GM15510 (cell line): Measurements from ENCODE around the gene DHX40.

Experiments used
- POLR2A ChIP-seq: IDR thresholded peaks from 3 replicates; pipeline ENCODE4 v1.6.1; 2011; ENCODE audit warnings: borderline replicate concordance; ENCODE audit not compliant: insufficient read length; ENCODE audit errors: extremely low read depth

The DHX40 gene

GRCh38 chr17:59641799-59642484, 76.5 kb downstream of the DHX40 start:
- no peak for TF ChIP-seq POLR2A

DNA sequence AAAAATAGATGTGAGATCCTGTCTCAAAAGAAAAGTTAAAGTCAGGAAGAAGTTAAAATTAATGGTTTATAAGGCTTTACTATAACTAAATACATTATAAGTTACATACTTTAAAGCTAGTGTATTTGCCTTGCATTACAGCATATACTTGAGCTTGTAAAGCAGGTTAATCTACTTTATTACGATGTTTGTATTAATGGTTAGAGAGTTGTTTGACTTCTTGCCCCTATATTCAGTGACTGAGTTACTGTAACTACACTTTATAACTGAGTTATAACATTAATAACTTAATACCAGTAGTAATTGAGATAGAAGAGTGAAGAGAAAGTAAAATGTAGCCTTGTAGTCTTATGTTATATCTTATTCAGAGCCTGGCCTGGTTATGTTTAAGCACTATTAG, 77.2 kb downstream of the DHX40 start:
- TF ChIP-seq POLR2A, result no peak

DNA sequence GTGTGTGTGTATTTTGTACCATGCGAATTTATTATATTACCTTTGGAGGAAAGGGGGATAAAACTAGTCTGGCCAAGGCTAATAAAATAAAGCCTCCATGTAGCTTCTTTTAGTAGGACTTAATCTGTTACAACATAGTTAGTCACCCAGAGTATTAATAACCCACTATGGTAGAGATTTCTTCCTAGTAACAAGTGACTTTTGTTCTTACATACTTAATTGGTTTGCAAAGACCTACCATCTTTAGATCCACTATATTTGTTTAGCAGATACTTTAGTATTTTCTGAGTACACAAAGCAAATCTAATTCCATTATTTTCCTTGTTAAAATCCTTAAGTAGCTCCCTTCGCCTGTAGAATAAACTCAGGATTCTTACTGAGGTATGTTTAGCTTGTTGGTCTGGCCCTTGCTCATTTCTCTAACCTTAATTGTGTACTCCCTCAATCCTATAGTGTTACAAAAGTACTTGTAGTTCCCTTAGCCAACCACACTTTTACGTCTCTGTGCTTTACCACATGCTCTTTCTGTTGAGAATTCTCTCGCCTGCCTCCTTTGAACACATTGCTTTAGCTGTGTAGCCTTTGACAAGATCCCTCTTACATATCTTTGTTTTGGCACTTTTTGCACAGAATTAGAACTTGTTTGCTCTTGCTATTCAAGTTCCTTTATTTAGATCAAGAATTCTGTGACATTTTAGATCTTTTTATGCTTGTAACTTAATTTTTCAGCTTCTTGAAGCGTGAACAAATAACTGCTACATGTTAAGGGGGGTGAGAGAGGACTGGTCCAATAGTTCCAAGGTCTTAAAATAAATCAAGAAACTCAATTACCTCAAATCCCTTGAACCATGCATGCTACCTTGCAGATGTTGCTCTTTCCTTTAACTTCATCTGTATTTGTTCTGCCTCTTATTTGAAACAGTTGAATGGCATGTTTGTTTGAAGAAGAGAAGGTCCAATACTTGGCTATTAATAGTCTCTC, 78.0 kb downstream of the DHX40 start:
- TF ChIP-seq POLR2A, result no peak

GRCh38 chr17:59647288-59647687, 81.9 kb downstream of the DHX40 start:
- no peak for TF ChIP-seq POLR2A

DNA sequence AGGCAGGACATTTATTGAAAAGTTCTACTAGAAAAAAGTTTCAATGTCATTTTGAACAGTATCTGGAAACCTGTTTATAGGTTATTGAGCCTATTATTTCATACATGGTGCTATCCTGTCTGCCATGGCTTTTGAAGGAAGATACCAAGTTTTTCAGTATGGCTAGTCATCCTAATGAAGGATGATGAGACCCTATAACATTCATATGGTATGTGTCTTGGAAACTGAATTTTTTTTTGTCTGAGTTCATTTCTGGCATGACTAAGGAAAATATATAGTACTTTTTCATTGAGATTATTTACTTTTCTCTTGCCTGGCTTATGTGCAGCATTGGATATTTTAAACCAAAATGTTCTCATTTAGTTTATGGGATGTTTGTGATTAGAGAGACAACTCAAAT, 84.5 kb downstream of the DHX40 start:
- no peak for TF ChIP-seq POLR2A

- no peak for TF ChIP-seq POLR2A
These were observed 85.2 kb downstream of the DHX40 start for GRCh38 chr17:59650642-59651041.

DNA sequence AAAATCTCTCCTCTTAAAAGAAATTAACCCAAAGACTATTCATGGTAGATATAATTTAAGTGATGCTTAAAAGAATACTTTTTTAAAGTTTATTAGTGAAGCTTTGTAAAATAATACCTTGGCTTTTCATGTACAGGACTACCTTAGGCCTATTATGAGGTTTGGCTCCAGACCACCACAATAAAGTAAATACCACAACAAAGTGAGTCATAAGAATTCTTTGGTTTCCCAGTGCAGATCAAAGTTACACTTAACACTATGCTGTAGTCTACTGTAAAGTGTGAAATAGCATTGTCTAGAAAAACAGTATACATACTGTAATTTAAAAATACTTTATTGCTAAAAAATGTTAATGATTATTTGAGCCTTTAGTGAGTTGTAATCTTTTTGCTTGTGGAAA, 85.9 kb downstream of the DHX40 start:
- TF ChIP-seq POLR2A, result no peak

- TF ChIP-seq POLR2A, result no peak
These were observed 86.7 kb downstream of the DHX40 start for GRCh38 chr17:59652119-59652518.
